ENCODE data around the gene ANKRD24. TPM values are rescaled to one million over a fixed set of nuclear protein-coding genes. Genes with fewer than 3 reads are reported as not detected.

ANKRD24 gene
- total RNA-seq, 1 experiment from 2014 or later: 1.2 TPM

- Mint-ChIP-seq H3K27me3 (ENCODE audit: insufficient read depth, unreplicated experiment) (peaks cover 16% of the 10 kb centered on the region), H3K4me1 (ENCODE audit: insufficient read depth, unreplicated experiment) (peaks cover 4% of the 10 kb centered on the region), H3K9me3 (ENCODE audit: unreplicated experiment) (no peaks in the 10 kb centered on the region), H3K27ac (ENCODE audit: low read depth, unreplicated experiment) (no peak overlapping the region), H3K4me3 (ENCODE audit: unreplicated experiment) (no peak overlapping the region), H3K36me3 (ENCODE audit: insufficient read depth, unreplicated experiment) (peaks cover 12% of the 10 kb centered on the region)
- BruUV-seq (replicated peaks): no TSS peak
- intact Hi-C loops (cut with micrococcal nuclease): no loop called here
- no peak for DNase-seq (ENCODE audit: unreplicated experiment)
- TF ChIP-seq CTCF (IDR thresholded peaks at IDR 0.05; ENCODE audit: unreplicated experiment): no peak
- ChIA-PET CTCF (no interaction called here), POLR2A (interaction anchor here (0.6 kb wide), 1 partner anchor 9 kb away, joined by 3 read pairs; no protein-coding TSS in a partner anchor)
Measured at GRCh38 chr19:4174213-4174894, 8.1 kb upstream of the ANKRD24 start.

- no TSS peak for BruUV-seq (replicated peaks)
- CTCF ChIA-PET: interaction anchor here (0.7 kb wide), 1 partner anchor 9 kb away, joined by 3 read pairs; no protein-coding TSS in a partner anchor
Measured at GRCh38 chr19:4174895-4175668, 7.4 kb upstream of the ANKRD24 start.

GRCh38 chr19:4175669-4175931, 6.9 kb upstream of the ANKRD24 start:
- Mint-ChIP-seq H3K4me3 (ENCODE audit: unreplicated experiment) (no peak overlapping the region), H3K27me3 (ENCODE audit: insufficient read depth, unreplicated experiment) (peaks cover 16% of the 10 kb centered on the region), H3K27ac (ENCODE audit: low read depth, unreplicated experiment) (no peak overlapping the region), H3K4me1 (ENCODE audit: insufficient read depth, unreplicated experiment) (peaks cover 6% of the 10 kb centered on the region), H3K9me3 (ENCODE audit: unreplicated experiment) (no peaks in the 10 kb centered on the region), H3K36me3 (ENCODE audit: insufficient read depth, unreplicated experiment) (peaks cover 21% of the 10 kb centered on the region)
- CTCF ChIA-PET: interaction anchor here (0.7 kb wide), 1 partner anchor 10 kb away, joined by 3 read pairs; no protein-coding TSS in a partner anchor
- BruUV-seq (replicated peaks): no TSS peak
- intact Hi-C loops (cut with micrococcal nuclease): no loop called here
- POLR2A ChIA-PET: no interaction called here
- TF ChIP-seq CTCF (IDR thresholded peaks at IDR 0.05; ENCODE audit: unreplicated experiment): no peak
- no peak for DNase-seq (ENCODE audit: unreplicated experiment)

More at GRCh38 chr19:4174895-4175668, 7.4 kb upstream of the ANKRD24 start:
- intact Hi-C loops (cut with micrococcal nuclease): no loop called here
- Mint-ChIP-seq H3K36me3 (ENCODE audit: insufficient read depth, unreplicated experiment) (peaks cover 18% of the 10 kb centered on the region), H3K27ac (ENCODE audit: low read depth, unreplicated experiment) (no peak overlapping the region), H3K9me3 (ENCODE audit: unreplicated experiment) (no peaks in the 10 kb centered on the region), H3K4me1 (ENCODE audit: insufficient read depth, unreplicated experiment) (peaks cover 6% of the 10 kb centered on the region), H3K27me3 (ENCODE audit: insufficient read depth, unreplicated experiment) (peaks cover 16% of the 10 kb centered on the region), H3K4me3 (ENCODE audit: unreplicated experiment) (no peak overlapping the region)
- TF ChIP-seq CTCF (IDR thresholded peaks at IDR 0.05; ENCODE audit: unreplicated experiment): no peak
- no peak for DNase-seq (ENCODE audit: unreplicated experiment)
- POLR2A ChIA-PET: no interaction called here

- TF ChIP-seq CTCF (IDR thresholded peaks at IDR 0.05; ENCODE audit: unreplicated experiment): no peak
- peaks cover 9% of the 10 kb centered on the region for H3K27me3 Mint-ChIP-seq (ENCODE audit: insufficient read depth, unreplicated experiment)
- POLR2A ChIA-PET: no interaction called here
- intact Hi-C loops (cut with micrococcal nuclease): no loop called here
- H3K9me3 Mint-ChIP-seq (ENCODE audit: unreplicated experiment): no peaks in the 10 kb centered on the region
- no peak overlapping the region for H3K27ac Mint-ChIP-seq (ENCODE audit: low read depth, unreplicated experiment)
- no TSS peak for BruUV-seq (replicated peaks)
- CTCF ChIA-PET: interaction anchor here (0.6 to 0.7 kb wide), 4 partner anchors 11 to 227 kb away, joined by 3 to 5 read pairs (median 4); no protein-coding TSS in a partner anchor
- DNase-seq (ENCODE audit: unreplicated experiment): no peak
- H3K4me3 Mint-ChIP-seq (ENCODE audit: unreplicated experiment): no peak overlapping the region
- H3K36me3 Mint-ChIP-seq (ENCODE audit: insufficient read depth, unreplicated experiment): peaks cover 21% of the 10 kb centered on the region
- H3K4me1 Mint-ChIP-seq (ENCODE audit: insufficient read depth, unreplicated experiment): peaks cover 12% of the 10 kb centered on the region
Measured at GRCh38 chr19:4177146-4177545, 5.3 kb upstream of the ANKRD24 start.

Measured in MCF 10A (cell line).